ENCODE results near the gene LRP8.

Gene LRP8

GRCh38 chr1:53265581-53265980 is 62.3 kb downstream of the LRP8 start:
- DNase-seq = no peak
- TF ChIP-seq GATA1 (IDR thresholded peaks at IDR 0.05; ENCODE audit: low read depth, low read length) (no peak), POLR2A (IDR thresholded peaks at IDR 0.05; ENCODE audit: low read length) (no peak)

GRCh38 chr1:53264048-53264447 is 63.8 kb downstream of the LRP8 start:
- TF ChIP-seq GATA1 (IDR thresholded peaks at IDR 0.05; ENCODE audit: low read depth, low read length) (no peak), POLR2A (IDR thresholded peaks at IDR 0.05; ENCODE audit: low read length) (no peak)
- DNase-seq = no peak

GRCh38 chr1:53262000-53262399 is 65.9 kb downstream of the LRP8 start:
- DNase-seq = no peak
- TF ChIP-seq GATA1 (IDR thresholded peaks at IDR 0.05; ENCODE audit: low read depth, low read length) (no peak), POLR2A (IDR thresholded peaks at IDR 0.05; ENCODE audit: low read length) (no peak)

- DNase-seq = no peak
- TF ChIP-seq POLR2A (IDR thresholded peaks at IDR 0.05; ENCODE audit: low read length) = no peak
- TF ChIP-seq GATA1 (IDR thresholded peaks at IDR 0.05; ENCODE audit: low read depth, low read length) = no peak
These were observed 67.1 kb downstream of the LRP8 start for GRCh38 chr1:53260631-53261247.

GRCh38 chr1:53259932-53260331 is 67.9 kb downstream of the LRP8 start:
- no peak for DNase-seq
- TF ChIP-seq GATA1 (IDR thresholded peaks at IDR 0.05; ENCODE audit: low read depth, low read length) (no peak), POLR2A (IDR thresholded peaks at IDR 0.05; ENCODE audit: low read length) (no peak)

DNA sequence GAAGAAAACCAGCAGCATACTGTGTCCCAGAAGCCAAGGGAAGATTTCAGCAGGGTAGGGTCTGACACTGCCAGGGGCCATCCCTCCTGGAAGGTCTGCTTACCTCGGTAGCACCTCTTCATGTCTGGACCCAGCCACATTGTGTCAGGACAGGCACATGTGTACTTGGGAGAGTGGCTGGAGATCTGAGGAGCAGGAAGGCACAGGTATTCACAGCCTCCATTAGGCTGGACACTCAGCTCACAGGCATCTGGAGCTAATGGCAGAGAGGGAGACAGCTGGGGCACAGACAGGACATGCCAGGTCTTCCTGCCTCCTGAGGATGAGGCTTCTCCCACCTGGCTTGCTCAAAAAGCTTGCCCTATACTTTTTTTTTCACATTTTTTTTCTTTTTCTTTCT is 69.7 kb downstream of the LRP8 start:
- TF ChIP-seq GATA1 (IDR thresholded peaks at IDR 0.05; ENCODE audit: low read depth, low read length) (no peak), POLR2A (IDR thresholded peaks at IDR 0.05; ENCODE audit: low read length) (no peak)
- DNase-seq = no peak

DNA sequence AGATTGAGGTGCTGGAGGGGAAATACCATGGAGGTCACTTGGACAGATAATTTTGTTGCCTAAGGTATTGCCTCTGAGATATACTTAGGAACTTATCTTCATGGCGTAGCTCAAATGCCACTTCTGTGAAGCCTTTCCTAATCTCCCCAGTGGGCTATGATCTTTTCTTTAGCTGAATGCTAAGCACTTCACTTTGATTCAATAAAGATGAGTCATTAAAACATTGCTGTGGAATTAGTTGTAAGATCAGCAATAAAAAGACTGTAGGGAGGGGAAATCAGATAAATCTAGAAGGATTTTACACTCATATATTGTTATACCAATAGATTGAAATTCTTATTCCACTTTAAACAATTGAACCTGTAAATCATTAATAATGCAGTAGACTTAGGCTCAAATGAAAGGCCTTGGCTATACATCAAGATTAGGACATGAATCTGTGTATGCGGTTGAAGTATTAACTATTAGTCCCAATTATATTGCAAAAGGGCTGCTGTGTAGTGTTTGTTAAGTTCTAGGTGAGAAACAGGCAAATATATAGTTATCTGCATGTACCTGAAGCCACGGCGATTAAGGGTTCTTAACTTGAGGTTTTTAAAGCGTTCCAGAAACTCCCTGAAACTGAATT is 70.3 kb downstream of the LRP8 start:
- no peak for TF ChIP-seq POLR2A (IDR thresholded peaks at IDR 0.05; ENCODE audit: low read length)
- TF ChIP-seq GATA1 (IDR thresholded peaks at IDR 0.05; ENCODE audit: low read depth, low read length) = no peak
- DNase-seq = no peak

- DNase-seq = no peak
- TF ChIP-seq GATA1 (IDR thresholded peaks at IDR 0.05; ENCODE audit: low read depth, low read length) (no peak), POLR2A (IDR thresholded peaks at IDR 0.05; ENCODE audit: low read length) (no peak)
These were observed 71.1 kb downstream of the LRP8 start for GRCh38 chr1:53256511-53257453.

DNA sequence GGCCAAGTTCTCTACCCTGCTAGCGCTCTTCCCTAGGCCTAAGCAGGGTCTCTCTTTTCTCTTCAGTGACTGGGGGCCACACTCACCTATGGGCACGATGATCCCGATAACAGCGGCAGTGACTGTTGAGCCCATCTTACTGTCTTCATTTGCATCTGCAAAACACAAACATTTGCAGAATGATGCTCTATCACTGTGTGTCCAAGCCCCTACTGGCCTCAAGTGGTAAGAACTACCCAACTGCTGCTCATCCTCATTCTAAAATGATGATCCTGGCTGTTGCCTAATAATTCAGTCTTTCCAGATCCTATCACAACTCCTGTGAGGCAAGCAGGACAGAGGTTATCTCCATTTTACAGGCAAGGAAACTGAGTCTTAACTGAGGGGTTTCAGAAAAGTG is 72.8 kb downstream of the LRP8 start:
- no peak for TF ChIP-seq POLR2A (IDR thresholded peaks at IDR 0.05; ENCODE audit: low read length)
- TF ChIP-seq GATA1 (IDR thresholded peaks at IDR 0.05; ENCODE audit: low read depth, low read length) = no peak
- DNase-seq = no peak

GRCh38 chr1:53254011-53254640 is 73.7 kb downstream of the LRP8 start:
- no peak for DNase-seq
- TF ChIP-seq GATA1 (IDR thresholded peaks at IDR 0.05; ENCODE audit: low read depth, low read length) (no peak), POLR2A (IDR thresholded peaks at IDR 0.05; ENCODE audit: low read length) (no peak)

DNA sequence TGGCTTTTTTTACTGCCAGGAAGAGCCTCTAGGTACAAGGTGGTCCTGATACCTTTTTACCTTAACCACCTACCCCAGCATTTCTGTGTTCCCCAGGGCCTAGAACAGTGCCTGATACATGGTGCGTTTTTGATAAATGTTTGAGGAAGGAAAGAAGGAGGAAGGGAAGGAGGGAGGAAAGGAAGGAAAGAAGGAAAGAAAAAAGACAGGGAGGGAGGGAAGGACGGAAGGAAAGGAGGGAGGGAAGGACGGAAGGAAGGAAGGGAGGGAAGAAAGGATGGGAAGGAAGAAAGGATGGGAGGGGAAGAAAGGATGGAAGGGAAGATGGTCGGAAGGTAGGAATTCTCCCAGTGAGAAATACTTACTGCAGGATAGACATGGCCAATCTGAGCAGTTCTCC is 77.5 kb downstream of the LRP8 start:
- DNase-seq = no peak
- TF ChIP-seq POLR2A (IDR thresholded peaks at IDR 0.05; ENCODE audit: low read length) = no peak
- TF ChIP-seq GATA1 (IDR thresholded peaks at IDR 0.05; ENCODE audit: low read depth, low read length) = no peak

- no peak for DNase-seq
- no peak for TF ChIP-seq POLR2A (IDR thresholded peaks at IDR 0.05; ENCODE audit: low read length)
- TF ChIP-seq GATA1 (IDR thresholded peaks at IDR 0.05; ENCODE audit: low read depth, low read length) = no peak
These were observed 78.2 kb downstream of the LRP8 start for GRCh38 chr1:53249706-53250105.

DNA sequence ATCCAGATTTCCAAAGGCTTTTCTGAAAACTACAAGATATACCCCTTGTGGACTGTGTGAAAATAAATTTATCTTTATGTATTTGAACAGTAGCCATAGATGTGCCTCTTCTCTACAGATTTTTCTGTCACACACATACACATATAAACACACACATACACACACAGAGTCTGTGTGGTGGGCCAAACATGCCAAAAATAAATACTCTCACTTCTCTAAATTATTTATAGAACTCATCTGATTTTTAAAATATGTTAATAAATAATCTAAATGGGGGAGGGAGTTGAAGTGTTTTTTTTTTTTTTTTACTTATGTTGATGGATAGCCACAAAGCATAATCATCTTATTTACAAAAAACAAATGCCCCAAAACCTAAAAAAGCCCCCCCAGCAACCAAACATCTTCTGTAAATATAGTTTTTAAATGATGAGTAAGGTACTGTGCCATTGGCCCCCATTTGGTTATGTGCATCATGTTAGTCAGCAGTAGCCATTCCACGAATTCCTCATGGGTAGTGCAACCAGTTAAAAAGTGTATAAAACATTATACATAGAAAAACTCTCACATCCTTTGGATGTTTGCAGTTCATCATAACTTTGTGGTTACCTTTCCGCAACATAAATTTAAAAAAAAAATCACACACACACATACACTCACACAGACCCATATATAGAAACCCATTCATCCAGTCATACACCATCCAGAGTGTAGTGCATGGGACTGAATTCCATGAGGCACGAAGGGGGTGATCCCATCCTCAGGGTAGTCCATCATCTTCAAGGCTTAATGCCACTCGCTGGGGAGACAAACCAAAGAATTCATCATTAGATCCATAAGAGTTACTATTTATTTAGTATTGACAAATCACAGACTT is 81.4 kb downstream of the LRP8 start:
- no peak for DNase-seq

More for the DNA sequence above, 81.4 kb downstream of the LRP8 start:
- TF ChIP-seq POLR2A (IDR thresholded peaks at IDR 0.05; ENCODE audit: low read length) (no peak), GATA1 (IDR thresholded peaks at IDR 0.05; ENCODE audit: low read depth, low read length) (no peak)
